GM19193 (cell line): ENCODE measurements around the gene ATG2B.

Source experiments
- POLR2A ChIP-seq: IDR thresholded peaks from 4 replicates; pipeline ENCODE4 v1.6.1; 2011; ENCODE audit not compliant: insufficient read depth, insufficient read length; ENCODE audit errors: extremely low read depth

The ATG2B gene

DNA sequence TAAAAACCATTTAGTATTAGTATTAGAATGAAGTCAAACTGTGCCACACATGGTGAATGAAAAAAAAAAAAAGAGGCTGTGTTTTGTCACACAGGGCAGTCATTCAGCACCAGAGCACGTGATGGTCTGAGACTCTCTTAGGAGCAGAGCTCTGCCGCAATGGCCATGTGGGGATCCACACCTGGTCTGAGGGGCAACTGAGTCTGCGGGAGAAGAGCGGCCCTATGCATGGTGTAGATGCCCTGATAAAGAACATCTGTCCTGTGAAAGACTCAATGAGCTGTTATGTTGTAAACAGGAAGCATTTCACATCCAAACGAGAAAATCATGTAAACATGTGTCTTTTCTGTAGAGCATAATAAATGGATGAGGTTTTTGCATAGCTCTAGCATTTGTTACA lies 119.4 kb downstream of the ATG2B start:
- TF ChIP-seq POLR2A: no peak

GRCh38 chr14:96242126-96242525 lies 121.0 kb downstream of the ATG2B start:
- no peak for TF ChIP-seq POLR2A

DNA sequence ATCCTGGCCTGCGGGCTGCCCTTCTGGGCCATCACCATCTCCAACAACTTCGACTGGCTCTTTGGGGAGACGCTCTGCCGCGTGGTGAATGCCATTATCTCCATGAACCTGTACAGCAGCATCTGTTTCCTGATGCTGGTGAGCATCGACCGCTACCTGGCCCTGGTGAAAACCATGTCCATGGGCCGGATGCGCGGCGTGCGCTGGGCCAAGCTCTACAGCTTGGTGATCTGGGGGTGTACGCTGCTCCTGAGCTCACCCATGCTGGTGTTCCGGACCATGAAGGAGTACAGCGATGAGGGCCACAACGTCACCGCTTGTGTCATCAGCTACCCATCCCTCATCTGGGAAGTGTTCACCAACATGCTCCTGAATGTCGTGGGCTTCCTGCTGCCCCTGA lies 122.5 kb downstream of the ATG2B start:
- no peak for TF ChIP-seq POLR2A

DNA sequence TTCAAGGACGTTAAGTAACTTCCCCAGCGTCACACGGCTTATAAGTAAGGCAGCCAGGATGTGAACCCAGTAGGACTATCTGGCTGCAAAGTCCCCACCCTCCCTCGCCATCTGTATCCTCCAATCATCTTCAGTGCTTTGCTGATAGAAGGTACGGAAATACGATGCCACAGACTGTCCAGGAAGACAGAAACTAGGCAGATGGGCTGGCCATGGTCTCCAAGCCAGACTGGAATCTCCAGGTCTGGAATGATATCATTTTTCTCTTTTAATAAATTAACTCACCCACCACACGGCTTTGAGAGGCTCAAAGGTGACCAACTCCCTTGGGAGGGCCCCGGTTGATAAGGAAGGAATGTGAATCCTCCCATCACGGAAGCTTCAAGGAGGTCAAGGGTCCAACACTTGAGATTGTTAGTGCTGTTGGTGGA lies 123.4 kb downstream of the ATG2B start:
- no peak for TF ChIP-seq POLR2A

GRCh38 chr14:96238676-96239265 lies 124.4 kb downstream of the ATG2B start:
- TF ChIP-seq POLR2A: no peak

GRCh38 chr14:96237641-96238040 lies 125.5 kb downstream of the ATG2B start:
- TF ChIP-seq POLR2A: no peak

DNA sequence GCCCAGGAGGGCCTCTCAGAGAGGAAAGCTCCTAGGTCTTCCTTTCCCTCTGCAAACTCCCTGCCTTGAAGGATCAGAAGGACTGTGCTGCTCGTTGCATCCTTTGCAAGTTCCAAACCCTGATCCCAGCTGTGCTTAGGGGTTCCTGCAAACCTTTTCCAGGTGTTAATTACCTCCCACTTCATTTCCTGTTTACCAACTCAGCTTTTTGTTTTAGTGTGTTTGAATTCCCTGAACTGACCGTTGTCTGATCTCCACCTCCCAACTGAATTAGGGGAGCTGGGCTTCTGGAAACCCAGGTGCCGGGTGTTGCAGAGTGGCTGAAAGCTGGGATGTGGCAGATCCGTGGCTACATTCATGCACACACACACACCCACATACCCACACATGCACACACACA lies 127.7 kb downstream of the ATG2B start:
- no peak for TF ChIP-seq POLR2A

DNA sequence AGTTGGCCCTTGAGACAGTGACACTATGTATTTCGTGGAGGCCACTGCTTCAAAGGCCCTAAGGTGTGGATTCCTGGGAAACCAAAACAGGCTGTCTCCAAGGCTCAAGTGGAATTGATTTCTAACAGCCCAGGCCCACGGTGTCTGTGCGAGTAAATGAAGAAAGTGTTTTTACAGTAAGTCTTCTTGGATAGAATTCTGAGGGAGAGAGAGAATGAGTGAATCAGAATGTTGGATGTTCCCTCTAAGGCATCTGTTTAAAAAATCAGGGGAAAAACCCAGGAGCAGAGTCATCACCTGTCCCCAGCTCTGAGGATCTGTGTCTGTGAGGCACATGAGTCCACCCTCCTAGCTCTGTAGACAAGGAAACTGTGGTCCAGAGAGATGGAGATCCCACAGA lies 129.5 kb downstream of the ATG2B start:
- no peak for TF ChIP-seq POLR2A

DNA sequence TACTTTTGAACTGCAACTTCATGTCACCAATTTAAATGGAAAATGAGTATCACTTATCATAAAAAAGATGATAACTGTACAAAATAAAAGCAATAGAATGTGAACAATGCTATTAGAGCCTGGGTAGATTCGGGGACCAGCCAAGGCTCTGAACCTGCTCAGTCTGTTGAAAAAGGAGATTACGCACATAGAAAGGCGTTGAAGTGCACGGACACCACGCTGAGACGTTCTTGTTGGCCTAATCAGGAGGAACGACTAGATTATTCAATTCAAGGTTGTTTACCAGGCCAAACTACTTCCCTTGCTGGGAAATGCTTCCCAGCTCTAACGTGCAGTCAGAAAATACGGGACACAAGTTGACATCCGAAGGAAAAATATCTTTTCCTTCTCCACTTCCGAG lies 130.6 kb downstream of the ATG2B start:
- no peak for TF ChIP-seq POLR2A

- TF ChIP-seq POLR2A: no peak
Measured at GRCh38 chr14:96231526-96232130, 131.5 kb downstream of the ATG2B start.

DNA sequence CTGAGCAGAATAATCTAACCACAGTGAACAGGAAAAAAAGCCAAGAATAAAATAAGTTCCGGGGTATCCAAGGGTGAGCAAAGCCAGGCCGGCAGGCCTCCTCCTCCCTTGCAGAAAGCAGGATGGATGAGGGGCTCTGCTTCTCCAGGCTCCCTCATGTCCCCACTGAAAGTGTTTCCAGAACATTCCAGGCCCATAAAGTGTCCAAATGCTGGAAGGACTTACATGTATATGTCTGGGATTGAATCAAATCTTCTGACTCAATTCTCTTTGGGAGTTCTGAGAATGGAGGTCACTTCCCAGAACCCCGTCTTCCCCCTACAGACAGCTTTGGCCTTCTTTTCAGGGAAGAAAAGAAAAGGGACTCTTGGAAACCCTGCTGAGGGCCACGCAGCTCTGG lies 132.1 kb downstream of the ATG2B start:
- no peak for TF ChIP-seq POLR2A

DNA sequence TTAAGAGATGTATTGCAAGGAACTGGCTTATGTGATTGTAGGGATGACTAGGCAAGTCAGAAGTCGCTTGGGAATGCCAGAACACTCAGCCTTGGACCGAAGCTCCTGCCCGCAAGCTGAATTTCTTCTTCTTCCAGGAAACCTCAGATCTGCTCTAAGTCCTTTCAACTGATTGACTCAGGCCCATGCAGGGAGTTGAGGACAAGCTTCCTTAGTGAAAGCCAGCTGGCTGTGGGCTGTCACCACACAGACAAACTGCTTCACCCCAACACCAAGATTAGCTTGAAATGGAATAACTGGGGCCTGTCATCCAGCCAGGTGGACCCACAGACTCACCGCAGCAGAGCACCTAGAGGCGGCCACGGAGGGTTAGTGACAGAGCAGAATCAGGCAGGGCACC lies 133.8 kb downstream of the ATG2B start:
- TF ChIP-seq POLR2A: no peak
